LHCN-M2 (cell line): Measurements from ENCODE around the gene EIF2S3. TPM values are rescaled to one million over a fixed set of nuclear protein-coding genes. Genes with fewer than 3 reads are reported as not detected.
A peak's percentile ranks its signal among the peaks of the same experiment; 100 is the strongest.
"Not testable (repeated sequence)": the region's sequence is repeated elsewhere in the genome, so short reads cannot be mapped to it uniquely, and the experiment has no call there.

ENCODE experiments used
- DNase-seq: peaks from one replicate; pipeline ENCODE4 v3.0.0-alpha.2; 2012; ENCODE audit warnings: low read depth
- total RNA-seq: library from RNA; depleted of rRNA; stranded (reverse); fragments of >200 nt; gene quantifications from 2 replicates; pipeline ENCODE4 v1.2.3, GENCODE V29; 2014

Gene EIF2S3
- total RNA-seq, 1 experiment from 2014 or later: 122 TPM

DNA sequence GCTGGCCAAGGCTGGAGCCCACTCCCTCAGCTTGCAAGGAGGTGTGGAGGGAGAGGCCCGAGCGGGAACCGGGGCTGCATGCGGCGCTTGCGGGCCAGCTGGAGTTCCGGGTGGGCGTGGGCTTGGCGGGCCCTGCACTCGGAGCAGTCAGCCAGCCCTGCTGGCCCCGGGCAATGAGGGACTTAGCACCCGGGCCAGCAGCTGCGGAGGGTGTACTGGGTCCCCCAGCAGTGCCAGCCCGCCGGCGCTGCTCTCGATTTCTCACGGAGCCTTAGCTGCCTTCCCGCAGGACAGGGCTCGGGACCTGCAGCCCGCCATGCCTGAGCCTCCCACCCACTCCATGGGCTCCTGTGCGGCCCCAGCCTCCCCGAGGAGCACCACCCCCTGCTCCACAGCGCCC lies 5.1 kb upstream of the EIF2S3 start:
- DNase-seq: not testable (repeated sequence)

DNA sequence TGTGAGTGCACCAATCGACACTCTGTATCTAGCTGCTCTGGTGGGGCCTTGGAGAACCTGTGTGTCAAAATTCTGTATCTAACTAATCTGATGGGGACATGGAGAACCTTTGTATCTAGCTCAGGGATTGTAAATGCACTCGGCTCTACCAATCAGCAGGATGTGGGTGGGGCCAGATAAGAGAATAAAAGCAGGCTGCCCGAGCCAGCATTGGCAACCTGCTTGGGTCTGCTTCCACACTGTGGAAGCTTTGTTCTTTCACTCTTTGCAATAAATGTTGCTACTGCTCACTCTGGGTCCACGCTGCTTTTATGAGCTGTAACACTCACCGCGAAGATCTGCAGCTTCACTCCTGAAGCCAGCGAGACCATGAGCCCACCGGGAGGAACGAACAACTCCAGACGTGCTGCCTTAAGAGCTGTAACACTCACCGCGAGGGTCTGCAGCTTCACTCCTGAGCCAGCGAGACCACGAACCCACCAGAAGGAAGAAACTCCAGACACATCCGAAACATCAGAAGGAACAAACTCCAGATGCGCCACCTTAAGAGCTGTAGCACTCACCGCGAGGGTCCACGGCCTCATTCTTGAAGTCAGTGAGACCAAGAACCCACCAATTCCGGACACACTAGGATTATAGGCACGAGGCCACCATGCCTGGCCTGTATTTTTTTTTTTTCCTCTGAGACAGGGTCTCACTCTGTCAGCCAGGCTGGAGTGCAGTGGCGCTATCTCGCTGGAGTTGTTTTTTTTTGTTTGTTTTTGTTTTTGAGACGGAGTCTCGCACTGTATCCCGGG lies 4.0 kb upstream of the EIF2S3 start:
- DNase-seq: not testable (repeated sequence)

DNA sequence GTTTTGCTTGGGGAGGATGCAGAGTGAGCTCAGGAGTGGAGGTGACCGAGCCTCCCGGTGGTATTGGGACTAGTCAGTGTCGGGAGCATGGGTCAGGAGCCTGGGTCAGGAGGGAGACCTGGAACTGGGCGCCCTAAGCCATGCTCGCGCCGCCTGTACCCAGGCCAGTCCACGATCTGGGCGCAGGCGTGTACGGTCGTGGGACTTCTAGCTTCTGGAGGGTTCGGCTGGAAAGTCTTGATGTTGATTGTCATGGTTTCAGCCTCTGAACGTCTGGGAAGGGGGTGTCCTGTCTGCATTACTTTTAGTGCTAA lies 244 bp downstream of the EIF2S3 start:
- no peak for DNase-seq

DNA sequence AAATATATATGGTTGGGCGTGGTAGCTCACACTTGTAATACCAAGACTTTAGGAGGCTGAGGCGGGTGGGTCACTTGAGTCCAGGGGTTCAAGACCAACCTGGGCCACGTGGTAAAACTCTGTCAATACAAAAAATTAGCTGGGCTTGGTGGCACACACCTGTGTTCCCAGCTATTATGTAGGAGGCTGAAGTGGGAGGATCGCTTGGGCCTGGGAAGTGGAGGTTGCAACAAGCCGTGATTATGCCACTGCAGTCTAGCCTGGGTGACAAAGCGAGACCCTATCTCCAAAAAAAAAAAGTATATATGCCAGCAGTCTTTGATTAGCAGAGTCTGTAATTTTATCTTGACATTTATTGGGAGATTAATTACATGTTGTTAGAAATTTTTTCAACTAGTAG lies 8.7 kb downstream of the EIF2S3 start:
- no peak for DNase-seq

DNA sequence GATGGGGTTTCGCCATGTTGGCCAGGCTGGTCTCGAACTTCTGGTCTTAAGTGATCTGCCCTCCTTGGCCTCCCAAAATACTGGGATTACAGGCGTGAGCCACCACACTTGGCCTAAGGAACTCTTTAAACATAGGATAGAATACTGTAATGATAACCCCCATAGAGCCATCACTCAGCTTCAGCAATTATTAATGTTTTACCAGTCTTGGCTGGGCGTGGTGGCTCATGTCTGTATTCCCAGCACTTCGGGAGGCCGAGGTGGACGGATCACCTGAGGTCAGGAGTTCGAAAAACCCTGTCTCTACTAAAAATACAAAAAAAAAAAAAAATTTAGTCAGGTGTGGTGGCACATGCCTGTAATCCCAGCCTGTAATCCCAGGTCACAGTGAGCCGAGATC lies 15.1 kb downstream of the EIF2S3 start:
- DNase-seq: no peak

DNA sequence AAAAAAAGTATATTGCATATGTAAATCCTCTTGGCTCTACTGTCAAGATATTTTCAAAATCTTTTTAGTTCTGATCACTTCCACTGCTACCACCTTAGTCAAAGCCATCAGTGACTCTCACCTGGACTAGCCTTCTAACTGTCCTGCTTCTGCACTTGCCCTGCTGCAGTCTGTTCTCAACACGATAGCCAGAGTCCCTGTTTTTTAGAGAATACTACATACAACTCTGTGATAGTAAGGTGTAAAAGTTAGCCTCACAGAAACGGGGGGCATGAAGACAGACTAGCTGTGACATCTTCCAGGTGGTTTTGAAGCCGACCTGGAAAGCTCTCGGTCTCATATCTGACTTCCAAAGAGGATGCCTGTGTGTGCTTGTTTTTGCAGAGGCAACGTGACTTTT lies 24.7 kb downstream of the EIF2S3 start:
- DNase-seq: no peak

DNA sequence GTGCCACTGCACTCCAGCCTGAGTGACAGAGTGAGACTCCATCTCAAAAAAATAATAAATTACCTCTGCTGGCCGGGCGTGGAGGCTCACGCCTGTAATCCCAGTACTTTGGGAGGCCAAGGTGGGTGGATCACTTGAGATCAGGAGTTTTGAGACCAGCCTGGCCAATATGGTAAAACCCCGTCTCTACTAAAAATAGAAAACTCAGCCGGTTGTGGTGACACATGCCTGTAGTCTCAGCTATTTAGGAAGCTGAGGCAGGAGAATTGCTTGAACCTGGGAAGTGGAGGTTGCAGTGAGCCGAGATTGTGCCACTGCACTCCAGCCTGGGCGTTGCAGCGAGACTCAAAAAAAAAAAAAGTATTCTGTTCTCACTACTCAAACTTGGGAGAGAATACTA lies 25.5 kb downstream of the EIF2S3 start:
- not testable (repeated sequence) for DNase-seq

DNA sequence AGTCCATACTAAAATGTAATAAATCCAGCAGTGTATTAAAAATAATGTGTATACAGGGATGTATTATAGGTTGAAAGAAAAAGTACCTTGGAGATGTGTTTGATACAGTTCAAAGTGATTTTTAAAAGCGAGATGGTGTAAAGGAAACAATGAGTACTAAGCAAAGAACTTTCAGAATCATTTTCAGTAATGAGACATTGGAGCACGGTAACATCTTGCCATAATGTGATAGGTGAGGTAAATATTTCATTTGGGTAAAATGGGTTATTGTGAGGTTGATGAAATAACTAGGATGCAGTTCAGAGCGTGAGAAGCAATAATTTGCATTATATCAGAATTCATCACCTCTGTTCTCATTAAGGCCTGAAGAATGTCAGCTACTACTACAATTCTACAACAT lies 25.9 kb downstream of the EIF2S3 start:
- no peak for DNase-seq

DNA sequence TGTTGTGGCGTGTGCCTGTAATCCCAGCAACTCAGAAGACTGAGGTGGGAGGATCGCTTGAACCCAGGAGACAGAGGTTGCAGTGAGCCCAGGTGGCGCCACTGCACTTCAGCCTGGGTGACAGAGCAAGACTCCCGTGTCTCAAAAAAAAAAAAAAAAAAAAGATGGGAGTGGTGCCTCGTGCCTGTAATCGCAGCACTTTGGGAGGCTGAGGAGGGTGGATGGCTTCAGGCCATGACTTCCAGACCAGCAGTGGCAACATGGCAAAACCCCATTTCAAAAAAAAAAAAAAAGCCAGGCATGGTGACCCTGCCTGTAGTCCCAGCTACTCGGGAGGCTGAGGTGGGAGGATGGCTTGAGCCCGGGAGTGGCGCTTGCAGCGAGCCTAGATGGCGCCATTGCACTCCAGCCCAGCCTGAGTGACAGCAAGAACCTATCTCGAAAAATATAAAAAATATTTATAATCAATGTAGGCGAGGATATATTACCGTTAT lies 27.0 kb downstream of the EIF2S3 start:
- peak; percentile 42 for DNase-seq

DNA sequence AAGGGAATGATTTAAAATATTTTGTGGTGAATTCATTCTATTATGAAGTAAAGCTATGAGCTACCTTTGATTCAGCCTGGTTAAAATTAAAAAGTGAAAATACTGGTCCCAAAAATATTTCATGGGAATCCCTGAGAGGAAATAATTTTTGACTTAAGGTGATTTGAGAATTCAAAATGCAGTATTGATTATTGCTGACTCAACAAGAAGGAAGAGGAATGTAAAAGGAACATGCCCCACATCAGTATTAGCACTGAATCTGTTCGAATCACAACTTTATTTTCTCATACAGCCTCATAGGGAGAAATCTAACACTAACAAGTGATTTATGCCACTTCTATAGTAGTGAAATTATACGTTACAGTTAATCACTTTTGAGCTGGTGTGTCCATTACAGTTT lies 27.7 kb downstream of the EIF2S3 start:
- DNase-seq: no peak

DNA sequence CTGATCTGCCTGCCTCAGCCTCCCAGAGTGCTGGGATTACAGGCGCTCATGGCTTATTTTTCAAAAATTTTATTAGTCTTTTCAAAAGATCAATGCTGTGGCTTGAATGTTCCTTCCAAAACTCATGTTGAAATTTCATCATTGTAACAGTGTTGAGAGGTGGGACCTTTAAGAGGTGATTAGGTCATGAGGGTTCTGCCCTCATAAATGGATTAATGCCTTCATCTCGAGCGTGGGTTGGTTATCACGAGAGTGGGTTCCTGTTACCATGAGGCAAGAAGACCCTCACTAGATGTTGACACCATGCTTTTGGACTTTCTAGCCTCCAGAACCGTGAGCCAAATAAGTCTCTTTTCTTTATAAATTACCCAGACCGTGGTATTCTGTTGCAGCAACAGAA lies 30.3 kb downstream of the EIF2S3 start:
- DNase-seq: no peak

DNA sequence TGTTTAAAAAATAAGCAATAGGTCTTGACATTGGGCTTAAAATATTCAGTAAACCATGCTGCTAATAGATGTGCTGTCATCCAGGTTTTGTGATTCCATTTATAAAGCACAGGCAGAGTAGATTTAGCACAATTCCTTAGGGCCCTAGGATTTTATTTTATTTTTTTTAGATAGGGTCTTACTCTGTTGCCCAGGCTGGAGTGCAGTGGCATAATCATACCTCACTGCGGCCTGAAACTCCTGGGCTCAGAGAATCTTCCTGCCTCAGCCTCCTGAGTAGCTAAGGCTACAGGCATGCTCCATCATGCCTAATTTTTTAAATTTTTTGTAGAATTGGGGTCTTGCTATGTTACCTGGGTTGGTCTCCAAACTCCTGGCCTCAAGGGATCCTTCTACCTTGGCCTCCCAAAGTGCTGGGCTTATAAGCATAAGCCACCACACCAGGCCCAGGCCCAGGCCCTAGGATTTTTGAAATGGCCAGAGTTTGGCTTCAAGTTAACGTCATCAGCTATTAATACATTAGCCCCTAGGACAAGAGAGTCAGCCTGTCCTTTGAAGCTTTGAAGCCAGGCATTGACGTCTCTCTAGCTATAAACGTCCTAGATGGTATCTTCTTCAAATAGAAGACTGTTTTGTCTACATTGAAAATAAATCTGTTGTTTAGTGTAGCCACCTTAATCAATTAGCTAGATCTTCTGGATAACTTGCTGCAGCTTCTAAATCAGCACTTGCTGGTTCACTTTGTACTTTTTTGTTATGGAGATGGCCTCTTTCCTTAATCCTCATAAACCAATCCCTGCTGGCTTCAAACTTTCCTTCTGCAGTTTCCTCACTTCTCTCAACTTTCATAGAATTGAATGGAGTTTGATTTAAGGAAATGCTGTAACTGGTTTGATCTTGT lies 35.8 kb downstream of the EIF2S3 start:
- no peak for DNase-seq

DNA sequence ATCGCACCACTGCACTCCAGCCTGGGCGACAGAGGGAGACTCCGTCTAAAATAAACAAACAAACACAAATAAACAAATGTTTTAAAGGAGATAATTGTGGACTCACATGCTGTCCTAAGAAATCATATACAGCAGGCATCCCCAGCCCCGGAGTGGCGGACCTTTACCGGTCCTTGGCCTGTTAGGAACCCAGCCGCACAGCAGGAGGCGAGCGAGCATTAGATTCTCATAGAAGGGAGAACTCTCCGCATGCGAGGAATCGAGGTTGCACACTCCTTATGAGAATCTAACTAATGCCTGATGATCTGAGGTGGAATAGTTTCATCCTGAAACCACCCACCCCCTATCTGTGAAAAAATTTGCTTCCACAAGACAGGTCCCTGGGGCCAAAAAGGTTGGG lies 39.0 kb downstream of the EIF2S3 start:
- DNase-seq: no peak

DNA sequence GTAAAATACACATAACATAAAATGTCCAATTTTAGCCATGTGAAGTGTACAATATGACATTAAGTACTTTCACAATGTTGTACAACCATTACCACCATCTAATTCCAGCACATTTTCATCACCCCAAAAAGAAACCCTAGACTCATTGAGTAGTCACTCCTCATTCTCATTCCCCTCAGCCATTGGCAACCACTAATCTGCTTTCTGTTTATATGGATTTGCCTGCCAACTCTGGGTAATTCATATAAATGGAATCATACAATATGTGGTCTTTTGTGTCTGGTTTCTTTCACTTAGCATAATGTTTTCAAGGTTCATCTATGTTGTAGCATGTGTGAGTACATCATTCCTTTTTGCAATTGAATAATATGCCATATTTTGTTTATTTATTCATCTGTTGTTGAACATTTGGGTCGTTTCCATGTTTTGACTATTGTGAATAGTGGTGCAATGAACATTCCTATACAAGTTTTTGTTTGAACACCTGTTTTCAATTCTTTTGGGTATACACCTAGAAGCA lies 43.0 kb downstream of the EIF2S3 start:
- DNase-seq: no peak

DNA sequence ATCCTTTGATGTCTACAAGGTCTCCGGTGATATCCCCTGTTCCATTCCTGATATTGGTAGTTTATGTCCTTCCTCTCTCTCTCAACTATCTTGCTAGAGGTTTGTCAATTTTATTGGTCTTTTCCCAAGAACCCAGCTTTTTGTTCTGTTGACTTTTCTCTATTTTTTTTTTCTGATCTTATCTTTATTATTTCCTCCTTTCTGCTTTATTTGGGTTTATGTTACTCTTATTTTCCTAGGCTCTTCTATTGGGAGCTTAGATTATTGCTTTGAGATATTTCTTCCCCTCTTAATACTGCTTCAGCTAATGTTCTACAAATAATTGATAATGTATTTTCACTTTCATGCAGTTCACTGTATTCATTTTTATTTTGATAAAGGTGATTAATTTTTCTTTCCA lies 44.2 kb downstream of the EIF2S3 start:
- no peak for DNase-seq

DNA sequence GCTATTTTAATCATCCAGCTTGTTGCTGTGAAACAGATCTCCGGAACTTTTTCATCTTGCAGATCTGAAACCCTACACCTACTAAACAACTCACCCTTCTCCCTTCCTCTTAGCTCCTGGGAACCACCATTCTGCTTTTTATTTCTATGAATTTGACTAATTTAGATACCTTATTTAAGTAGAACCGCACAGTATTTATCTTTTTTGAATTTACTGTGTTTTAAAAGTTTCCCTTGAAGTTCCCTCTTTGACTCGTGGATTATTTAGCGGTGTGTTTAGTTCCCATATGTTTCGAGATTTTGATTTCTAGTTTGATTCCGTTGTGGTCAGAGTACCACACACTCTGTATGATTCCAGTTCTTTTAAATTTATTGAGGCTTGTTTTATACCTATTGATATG lies 44.6 kb downstream of the EIF2S3 start:
- no peak for DNase-seq

DNA sequence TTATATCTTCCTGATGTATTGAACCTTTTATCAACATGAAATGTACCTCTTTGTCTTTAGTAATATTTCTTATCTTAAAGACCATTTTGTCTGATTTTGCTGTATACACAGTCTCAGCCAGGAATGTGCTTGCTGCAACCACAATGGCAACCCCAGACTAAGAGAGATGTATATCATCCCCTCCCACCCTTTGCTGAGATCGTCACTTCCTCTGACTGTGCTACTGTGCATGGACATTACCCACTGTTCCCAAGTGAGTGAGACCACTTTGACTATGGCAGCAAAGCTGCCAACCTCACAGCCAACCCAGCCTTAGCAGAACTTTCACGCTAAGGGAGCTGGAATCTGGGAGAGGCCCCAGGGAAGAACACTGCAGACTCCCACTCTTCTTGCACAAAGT lies 46.0 kb downstream of the EIF2S3 start:
- no peak for DNase-seq

DNA sequence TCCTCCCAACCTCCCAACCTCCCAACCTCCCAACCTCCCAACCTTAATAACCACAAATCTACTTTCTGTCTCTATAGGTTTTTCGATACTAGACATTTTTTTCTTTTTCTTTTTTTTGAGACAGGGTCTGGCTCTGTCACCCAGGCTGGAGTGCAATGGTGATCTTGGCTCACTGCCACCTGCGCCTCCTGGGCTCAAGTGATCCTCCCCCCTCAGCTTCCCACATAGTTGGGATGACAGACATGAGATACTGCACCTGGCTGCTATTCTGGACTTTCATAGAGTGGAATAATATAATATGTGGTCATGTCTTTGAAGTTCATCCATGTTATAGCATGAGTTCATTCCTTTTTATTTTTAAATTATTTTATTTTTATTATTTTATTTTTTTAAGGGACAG lies 55.3 kb downstream of the EIF2S3 start:
- no peak for DNase-seq

DNA sequence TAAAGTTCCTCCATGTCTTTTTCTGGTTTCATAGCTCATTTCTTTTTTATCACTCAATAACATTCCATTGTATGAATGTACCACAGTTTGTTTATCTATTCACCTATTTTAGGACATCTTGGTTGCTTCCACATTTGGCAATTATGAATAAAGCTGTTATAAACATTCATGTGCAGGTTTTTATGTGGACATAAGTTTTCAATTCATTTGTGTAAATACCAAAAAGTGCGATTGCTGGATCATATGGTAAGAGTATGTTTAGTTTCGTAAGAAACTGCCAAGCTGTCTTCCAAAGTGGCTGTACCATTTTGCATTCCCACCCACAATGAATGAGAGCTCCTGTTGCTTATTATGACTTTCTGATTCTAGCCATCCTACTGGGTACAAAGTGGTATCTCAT lies 58.4 kb downstream of the EIF2S3 start:
- no peak for DNase-seq

DNA sequence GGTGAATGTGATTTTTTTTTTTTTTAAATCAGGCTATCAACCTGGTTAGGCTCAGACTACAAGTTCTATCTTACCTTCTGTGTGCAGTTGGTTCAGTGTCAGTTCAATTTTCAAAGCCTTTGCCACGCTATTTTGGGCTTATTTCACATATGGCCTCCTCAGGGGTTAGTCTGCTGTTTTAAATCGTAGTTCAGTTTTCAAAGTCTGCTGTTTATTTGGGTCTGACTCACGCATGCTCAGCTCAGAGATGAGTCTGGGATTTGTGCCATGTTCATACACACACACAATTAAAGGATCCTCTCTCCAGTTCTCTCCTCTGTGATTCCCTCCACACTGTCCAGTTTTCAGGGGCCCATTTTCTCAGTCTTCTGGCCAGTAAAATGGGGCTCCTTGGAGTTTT lies 62.5 kb downstream of the EIF2S3 start:
- peak; percentile 55 for DNase-seq

DNA sequence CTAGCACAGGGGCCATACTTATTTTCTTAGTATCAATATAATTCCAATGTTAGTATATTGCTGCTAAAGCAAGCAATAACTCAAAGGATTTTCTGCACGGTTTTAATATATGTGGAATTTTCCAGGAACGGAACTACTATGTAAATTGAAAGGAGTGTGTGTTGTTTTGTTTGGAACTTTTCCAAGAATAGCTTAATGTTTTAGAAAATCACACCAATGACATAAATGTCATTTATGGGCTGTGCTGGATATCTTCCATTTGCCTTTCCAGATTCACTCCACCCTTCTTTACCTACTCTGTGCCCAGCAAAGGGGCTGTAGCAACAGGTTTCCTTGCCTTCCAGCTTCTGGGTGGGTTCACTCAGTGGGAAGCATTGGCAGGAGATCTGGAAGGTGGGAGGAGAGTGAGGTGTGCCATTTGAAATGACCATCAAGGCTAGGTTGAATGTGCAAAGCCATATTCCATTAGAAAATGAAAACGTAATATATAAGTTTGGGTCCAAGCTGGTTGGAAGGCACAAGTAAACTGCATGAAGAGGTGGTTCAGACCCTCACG lies 69.6 kb downstream of the EIF2S3 start:
- DNase-seq: no peak

DNA sequence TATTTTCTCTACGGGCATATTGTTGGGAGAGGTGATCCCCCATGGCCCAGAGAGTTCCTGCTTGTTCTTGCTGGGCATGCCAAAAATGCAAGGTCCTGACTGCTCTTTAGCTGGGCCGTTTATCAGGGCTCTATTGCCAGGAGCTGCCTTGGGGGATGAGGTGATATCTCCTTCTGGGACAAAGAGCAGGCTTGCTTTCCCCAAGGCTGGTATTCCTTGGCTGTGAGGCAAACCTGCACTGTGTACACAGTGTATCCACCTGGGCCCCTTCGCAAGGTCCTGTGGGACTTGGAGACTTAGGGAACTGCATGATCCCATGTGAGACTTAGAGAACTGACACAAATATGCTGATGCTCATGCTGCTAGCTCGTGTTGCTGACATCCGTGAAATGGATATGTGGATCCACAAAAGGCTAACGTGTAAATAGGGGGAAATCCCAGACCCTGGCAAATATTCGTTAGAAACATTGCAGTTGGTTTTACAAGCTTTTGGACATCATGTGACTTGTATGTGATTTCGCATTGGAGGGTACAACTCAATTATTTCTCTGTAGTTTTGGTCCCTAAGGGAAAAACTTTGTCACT lies 70.4 kb downstream of the EIF2S3 start:
- DNase-seq: no peak
